Pulmonary artery endothelial cell (primary cell): ENCODE data around the gene BPIFB2. TPM values are rescaled to one million over a fixed set of nuclear protein-coding genes. Genes with fewer than 3 reads are reported as not detected.
"Not testable (repeated sequence)": the region's sequence is repeated elsewhere in the genome, so short reads cannot be mapped to it uniquely, and the experiment has no call there.

Experiments
- DNase-seq: peaks from one replicate; pipeline ENCODE4 v3.0.0-alpha.2; 2011; ENCODE audit warnings: low read depth, low spot score
- total RNA-seq: library from RNA; depleted of rRNA; stranded (reverse); fragments of >200 nt; gene quantifications from 2 replicates; pipeline ENCODE4 v1.2.3, GENCODE V29; 2014

BPIFB2 gene
- total RNA-seq, 1 donor from 2014 or later: not detected

DNA sequence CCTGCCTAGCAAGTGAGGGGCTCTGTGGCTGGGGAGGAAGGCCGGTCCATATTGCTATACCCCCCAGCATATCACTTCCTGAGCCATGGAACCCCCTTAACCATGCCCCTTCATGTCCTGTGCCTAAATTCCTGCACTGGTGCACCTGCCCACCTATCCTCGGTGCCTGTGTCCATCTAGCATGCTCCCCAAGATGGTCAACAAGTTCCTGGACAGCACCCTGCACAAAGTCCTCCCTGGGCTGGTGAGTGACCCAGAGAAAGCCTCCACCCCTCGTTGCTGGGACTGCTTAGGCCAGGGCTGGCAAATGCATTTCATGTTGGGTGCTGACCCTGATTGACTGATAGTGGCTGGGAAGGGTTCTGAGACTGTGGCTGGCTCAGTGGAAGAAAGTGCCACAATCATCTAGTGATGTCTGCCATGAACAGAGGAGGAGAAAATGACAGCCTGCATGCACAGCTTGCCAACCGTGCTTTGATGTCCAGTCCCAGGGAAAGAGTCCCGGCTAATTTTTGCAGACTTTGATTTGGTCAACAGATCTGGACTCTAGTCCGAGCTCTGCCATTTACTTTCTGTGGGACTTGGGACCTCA, 27.5 kb downstream of the BPIFB2 start:
- DNase-seq: no peak

- no peak for DNase-seq
Observed at GRCh38 chr20:33037456-33037855, 30.0 kb downstream of the BPIFB2 start.

GRCh38 chr20:33038243-33038642, 30.7 kb downstream of the BPIFB2 start:
- DNase-seq: no peak

DNA sequence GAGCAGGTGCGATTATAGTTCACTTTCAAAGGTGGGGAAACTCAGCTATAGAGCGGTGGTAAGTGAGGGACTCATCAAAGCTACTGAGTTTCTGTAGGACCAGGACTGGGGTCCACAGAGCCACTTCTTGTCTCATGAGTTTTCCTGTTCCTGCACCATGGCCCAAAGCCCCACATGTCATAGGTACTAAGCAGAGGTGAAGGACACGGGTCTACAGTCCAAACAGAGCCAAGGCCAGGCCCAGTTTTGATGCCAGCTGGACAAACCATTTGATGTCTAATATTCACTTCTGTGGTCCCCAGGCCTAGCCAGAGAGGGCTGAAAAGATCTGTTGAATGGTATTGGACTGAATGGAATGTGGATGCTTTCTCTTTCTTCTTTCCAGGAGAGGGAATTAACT, 34.9 kb downstream of the BPIFB2 start:
- DNase-seq: no peak

- DNase-seq: no peak
Observed at GRCh38 chr20:33042983-33043730, 35.7 kb downstream of the BPIFB2 start.

- DNase-seq: no peak
Observed at GRCh38 chr20:33043731-33044181, 36.3 kb downstream of the BPIFB2 start.

DNA sequence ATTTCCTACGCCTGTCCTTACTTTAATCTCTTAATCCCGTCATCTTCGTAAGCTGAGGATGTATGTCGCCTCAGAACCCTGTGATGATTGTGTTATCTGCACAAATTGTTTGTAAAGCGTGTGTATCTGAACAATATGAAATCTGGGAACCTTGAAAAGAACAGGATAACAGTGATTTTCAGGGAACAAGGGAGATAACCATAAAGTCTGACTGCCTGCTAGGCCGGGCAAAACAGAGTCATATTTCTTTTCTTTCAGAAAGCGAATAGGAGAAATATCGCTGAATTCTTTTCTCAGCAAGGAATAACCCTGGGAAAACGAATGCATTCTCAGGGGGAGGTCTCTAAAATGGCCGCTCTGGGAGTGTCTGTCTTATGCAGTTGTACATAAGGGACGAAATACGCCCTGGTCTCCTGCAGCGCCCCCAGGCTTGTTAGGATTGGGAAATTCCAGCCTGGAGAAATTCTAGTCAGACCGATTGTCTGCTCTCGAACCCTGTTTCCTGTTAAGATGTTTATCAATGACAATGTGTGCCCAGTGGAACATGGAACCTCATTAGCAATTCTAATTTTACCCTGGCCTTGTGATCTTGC, 37.7 kb downstream of the BPIFB2 start:
- not testable (repeated sequence) for DNase-seq

GRCh38 chr20:33046412-33046811, 38.9 kb downstream of the BPIFB2 start:
- no peak for DNase-seq

DNA sequence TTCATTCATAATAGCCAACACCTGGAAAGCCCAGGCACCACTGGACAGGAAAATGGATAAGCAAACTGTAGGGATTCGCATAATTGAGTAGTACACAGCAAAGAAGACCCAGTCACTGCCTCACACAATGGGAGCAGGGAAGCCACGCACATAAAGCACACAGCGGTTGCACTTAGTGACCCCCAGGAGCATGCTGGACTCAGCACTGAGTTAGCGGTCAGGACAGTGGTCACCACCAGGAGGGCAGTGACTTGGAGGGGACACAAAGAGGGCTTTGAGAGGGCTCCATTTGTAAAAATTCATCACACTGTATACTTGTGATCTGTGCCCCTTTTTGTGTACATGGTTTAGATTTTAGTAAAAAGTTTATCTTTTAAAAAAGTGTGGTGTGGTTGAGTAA, 43.8 kb downstream of the BPIFB2 start:
- DNase-seq: no peak

DNA sequence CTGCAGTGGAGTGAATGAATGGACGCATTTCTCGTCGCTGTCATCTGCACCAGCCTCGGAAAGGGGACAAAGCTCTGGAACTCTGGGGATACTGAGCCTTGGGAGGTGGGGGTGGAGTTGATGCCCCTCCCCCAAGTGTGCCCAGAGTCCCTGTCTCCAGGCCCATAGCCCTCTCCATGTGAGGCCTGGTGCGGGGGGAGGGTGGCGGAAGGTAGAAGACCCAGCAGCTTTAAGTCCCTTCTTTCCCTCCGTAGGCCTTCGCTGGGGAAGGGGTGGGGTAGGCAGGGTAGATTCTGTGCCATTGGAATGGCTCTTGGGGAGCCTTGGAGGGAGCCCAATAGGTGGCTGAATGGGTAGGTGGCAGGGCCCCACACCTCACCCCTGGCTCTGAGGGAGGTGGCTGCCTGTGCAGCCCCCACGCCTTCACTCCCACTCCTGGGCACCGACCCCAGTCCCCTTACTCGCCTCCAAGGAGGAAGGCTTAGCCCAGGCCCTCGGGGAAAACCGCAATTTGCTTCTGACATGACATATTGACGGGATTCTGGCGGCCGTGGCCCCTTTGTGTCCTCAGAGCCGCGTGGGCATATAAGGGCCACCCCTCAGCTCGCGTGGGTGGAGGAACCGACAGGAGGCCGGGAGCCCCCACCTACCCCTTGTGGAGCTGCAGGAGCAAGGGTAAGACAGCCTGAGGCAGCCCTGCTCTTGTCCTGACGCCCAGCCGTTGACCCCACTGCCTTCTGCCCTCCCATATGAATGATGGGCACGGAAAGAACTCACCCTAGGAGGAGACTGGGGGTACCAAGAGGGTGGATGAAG, 46.0 kb downstream of the BPIFB2 start, which contains the start of gene BPIFB3:
Gene BPIFB3 (plus strand): TSS at position 613 of the 816 bp plus-strand sequence. CDS start 1,533 bp downstream, outside the sequence.
- DNase-seq: no peak

- no peak for DNase-seq
Observed at GRCh38 chr20:33054381-33054780, 46.9 kb downstream of the BPIFB2 start.

DNA sequence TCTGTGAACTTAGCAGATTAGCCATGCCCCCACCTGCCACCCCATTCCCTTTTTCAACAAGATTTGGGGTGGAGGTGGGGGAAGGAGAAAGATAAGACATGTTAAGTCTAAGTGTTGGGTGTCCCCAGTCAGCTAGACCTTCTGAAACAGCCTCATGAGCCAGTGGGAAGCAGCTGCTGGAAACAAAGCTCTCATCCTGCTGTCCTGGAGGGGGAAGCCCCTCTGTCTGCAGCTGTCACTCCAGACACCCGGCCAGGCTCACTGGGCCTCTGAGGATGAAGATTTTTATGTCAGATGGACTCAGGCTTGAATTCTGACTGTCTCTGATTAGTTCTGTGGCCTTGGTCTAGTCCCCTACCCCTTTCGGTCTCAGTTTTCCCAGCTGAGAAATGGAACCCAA, 47.3 kb downstream of the BPIFB2 start:
- DNase-seq: no peak

DNA sequence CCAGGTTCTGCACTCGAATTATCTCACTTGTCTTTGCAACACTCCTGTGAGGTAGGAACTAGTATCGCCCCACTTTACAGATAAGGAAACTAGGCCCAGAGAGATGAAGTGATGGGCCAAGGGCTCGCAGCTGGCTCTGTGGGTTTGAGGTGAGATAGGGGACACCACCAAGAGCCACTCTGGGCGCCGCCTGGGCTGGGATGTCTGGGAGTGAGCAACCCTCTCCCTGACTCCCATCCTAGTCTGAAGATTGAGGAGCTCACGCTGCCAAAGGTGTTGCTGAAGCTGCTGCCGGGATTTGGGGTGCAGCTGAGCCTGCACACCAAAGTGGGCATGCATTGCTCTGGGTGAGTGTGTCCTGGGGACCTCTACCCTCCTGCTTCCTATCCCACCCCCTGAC, 51.6 kb downstream of the BPIFB2 start:
- no peak for DNase-seq

GRCh38 chr20:33059741-33060390, 52.4 kb downstream of the BPIFB2 start:
- no peak for DNase-seq

DNA sequence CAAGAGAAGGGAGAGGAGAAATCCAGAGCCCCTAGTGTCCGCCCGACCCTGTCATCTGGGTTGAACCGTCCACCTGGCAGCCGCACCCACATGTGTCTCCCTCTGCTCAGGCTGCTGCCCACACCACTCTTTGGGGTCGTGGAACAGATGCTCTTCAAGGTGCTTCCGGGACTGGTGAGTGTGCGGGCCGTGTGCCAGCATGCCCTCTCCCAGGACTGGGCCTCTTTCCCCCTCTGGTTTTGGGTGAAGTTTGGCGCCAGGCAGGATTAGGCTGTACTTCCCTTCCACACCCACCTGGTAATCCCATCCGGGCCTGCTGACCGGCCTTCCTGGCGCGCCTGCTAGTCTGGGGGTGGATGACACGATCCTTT, 54.1 kb downstream of the BPIFB2 start:
- no peak for DNase-seq

GRCh38 chr20:33062105-33062824, 54.8 kb downstream of the BPIFB2 start:
- DNase-seq: no peak

GRCh38 chr20:33062825-33063149, 55.3 kb downstream of the BPIFB2 start:
- no peak for DNase-seq

GRCh38 chr20:33063271-33063670, 55.8 kb downstream of the BPIFB2 start:
- no peak for DNase-seq

DNA sequence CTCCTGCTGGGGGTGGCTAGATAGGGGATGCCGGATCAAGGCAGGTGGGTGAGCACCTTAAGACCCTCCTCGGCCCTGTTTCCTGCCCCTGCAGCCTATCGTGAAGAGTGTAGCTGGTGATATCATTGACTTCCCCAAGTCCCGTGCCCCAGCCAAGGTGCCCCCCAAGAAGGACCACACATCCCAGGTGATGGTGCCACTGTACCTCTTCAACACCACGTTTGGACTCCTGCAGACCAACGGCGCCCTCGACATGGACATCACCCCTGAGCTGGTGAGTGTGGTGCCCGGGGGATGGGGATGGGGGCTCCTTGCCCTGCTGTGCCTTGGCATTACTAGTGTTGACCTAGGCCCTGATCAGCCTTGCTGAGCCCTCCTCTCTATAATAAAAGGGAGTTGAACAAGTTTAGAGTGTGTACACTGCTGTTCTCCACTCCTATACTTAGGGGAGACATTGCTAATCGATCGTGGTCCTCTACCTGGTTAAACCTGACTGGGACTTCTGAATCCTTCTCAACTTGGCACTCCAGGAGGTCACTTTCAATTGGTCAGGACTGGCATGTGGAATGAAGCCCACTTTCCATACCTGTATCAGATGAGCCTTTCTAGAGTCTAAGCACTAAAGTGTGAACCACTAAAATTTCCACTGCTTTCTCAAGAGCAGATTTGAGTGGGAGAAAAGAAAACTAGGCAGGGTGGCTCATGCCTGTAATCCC, 57.2 kb downstream of the BPIFB2 start:
- DNase-seq: no peak

- no peak for DNase-seq
Observed at GRCh38 chr20:33065785-33066184, 58.3 kb downstream of the BPIFB2 start.
